Activated CD4-positive, alpha-beta T cell treated with anti-CD3 and anti-CD28 coated beads, Interleukin-2, amount 10 ng/mL, durations not matched to agents 24 days and 14 days (primary cell): ENCODE data around the gene GRM4. TPM values are rescaled to one million over a fixed set of nuclear protein-coding genes. Genes with fewer than 3 reads are reported as not detected.

Source experiments
- DNase-seq: peaks from one replicate; pipeline ENCODE4 v3.0.0; 2022
- H3K27ac Mint-ChIP-seq: one replicate; pipeline ENCODE4 v1.8.0; 2022; ENCODE audit warnings: mild to moderate bottlenecking, mixed read lengths
- H3K27me3 Mint-ChIP-seq: one replicate; pipeline ENCODE4 v1.8.0; 2022; ENCODE audit warnings: mixed read lengths
- H3K36me3 Mint-ChIP-seq: one replicate; pipeline ENCODE4 v1.8.0; 2022; ENCODE audit warnings: low read depth, mild to moderate bottlenecking, mixed read lengths
- H3K4me1 Mint-ChIP-seq: one replicate; pipeline ENCODE4 v1.8.0; 2021; ENCODE audit warnings: mixed read lengths
- H3K4me3 Mint-ChIP-seq: one replicate; pipeline ENCODE4 v1.8.0; 2022; ENCODE audit warnings: mild to moderate bottlenecking, moderate library complexity, mixed read lengths
- H3K9me3 Mint-ChIP-seq: one replicate; pipeline ENCODE4 v1.8.0; 2021; ENCODE audit warnings: mixed read lengths
- intact Hi-C: fragments of 100-400 bp; cut with micrococcal nuclease; formaldehyde crosslinking; loops from one replicate; pipeline ENCODE4 v1.15.1; 2023
- total RNA-seq: library from RNA; stranded (reverse); gene quantifications from 2 replicates; pipeline ENCODE4 v1.2.3, GENCODE V29; 2022

Gene GRM4
- total RNA-seq, 1 donor from 2014 or later = not detected

DNA sequence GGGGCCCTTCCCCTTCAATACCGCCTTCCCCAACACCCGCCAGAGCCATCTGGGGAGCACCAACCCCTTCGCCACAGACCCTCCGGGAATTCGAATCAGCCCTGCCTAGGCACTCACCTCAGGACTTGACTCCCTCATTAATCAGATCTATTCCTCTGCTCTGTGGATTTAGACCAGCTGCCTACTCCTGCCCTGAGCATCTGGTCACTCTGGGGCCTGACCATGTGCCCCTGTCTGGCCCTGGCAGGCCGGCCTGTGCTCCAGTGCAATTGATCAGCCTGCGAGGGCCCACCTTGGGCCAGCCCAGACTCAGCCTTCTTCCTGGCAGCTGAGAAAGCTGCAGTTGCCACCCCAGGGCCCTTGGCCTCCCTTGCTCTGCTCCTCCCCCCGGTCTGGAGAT lies 46.0 kb downstream of the GRM4 start:
- Mint-ChIP-seq H3K36me3 (no peaks in the 10 kb centered on the region), H3K4me3 (no peak overlapping the region), H3K27ac (no peak overlapping the region), H3K27me3 (peaks cover 8% of the 10 kb centered on the region), H3K4me1 (no peaks in the 10 kb centered on the region), H3K9me3 (no peaks in the 10 kb centered on the region)
- no peak for DNase-seq
- intact Hi-C loops = no loop called here

DNA sequence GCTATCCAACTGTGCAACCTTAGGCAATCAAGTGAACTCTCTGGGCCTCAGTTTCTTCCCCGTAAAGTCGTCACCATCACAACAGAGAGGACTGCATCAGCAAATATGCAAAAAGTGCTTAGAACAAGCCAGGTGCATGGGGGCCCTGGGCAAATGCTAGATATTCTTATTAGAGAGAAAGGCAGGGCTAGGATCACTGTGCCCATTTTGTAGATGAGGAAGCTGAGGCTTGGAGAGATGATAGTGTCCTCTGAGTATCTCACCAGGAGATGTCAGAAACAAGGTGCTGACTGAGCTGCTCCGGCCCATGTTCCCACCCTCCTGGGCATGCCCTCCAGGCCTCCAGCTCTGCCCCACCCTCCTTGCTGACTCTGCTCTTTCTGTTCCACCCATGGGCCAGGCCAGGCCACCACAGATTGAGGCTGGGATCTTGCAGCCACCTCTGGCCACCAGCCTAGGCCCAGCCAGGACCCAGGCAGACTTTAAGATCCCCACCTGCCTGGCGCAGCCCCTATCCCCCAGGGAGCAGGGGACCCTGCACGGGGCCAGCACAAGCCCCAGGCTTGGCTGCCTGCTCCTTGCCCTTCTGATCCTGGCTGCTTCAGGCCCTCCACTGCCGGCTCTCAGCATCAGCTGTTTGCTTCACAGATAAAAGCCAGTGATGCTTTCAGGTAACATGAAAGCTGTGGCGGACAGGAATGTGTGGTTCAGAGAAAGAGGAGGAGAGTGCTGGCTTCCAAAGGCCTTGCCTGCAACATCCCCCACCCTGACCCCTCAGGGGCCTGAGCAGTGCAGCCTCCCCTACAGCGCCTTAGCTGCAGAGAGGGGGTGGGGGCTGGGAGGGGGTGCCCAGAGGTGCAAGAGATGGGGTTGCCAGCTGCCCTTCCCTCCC lies 47.6 kb downstream of the GRM4 start:
- no peak overlapping the region for H3K27ac Mint-ChIP-seq
- no peaks in the 10 kb centered on the region for H3K9me3 Mint-ChIP-seq
- peaks cover 12% of the 10 kb centered on the region for H3K27me3 Mint-ChIP-seq
- DNase-seq = no peak
- intact Hi-C loops = no loop called here
- no peaks in the 10 kb centered on the region for H3K36me3 Mint-ChIP-seq
- H3K4me3 Mint-ChIP-seq = no peak overlapping the region
- H3K4me1 Mint-ChIP-seq = no peaks in the 10 kb centered on the region

DNA sequence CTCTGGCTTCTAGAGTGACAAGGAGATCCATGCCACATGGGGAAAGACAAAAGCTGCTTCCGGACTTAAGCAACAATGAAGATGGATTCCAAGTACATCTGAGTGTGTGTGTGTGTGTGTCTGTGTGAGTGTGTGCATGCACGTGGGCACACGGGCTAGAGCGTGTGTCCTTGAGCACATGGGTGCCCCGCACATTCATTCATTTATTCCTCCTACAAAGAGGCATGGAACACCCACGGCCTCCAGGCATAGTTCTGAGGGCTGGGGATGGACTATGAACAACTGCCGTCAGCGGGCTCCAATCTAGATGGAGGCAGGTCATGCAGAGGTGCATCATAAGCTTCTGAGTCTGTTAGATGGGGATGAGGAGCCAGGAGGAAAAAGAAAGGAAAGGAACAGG lies 49.1 kb downstream of the GRM4 start:
- H3K4me1 Mint-ChIP-seq = no peaks in the 10 kb centered on the region
- no peaks in the 10 kb centered on the region for H3K9me3 Mint-ChIP-seq
- DNase-seq = no peak
- intact Hi-C loops = no loop called here
- no peak overlapping the region for H3K27ac Mint-ChIP-seq
- no peak overlapping the region for H3K4me3 Mint-ChIP-seq
- H3K36me3 Mint-ChIP-seq = no peaks in the 10 kb centered on the region
- H3K27me3 Mint-ChIP-seq = peaks cover 14% of the 10 kb centered on the region

- DNase-seq = no peak
- no peaks in the 10 kb centered on the region for H3K36me3 Mint-ChIP-seq
- H3K4me3 Mint-ChIP-seq = no peak overlapping the region
- no peaks in the 10 kb centered on the region for H3K4me1 Mint-ChIP-seq
- peak overlapping the region; percentile 61 for H3K27ac Mint-ChIP-seq
- intact Hi-C loops = no loop called here
- H3K9me3 Mint-ChIP-seq = no peaks in the 10 kb centered on the region
- peaks cover 14% of the 10 kb centered on the region for H3K27me3 Mint-ChIP-seq
Observed at GRCh38 chr6:34096193-34096592, 49.7 kb downstream of the GRM4 start.

DNA sequence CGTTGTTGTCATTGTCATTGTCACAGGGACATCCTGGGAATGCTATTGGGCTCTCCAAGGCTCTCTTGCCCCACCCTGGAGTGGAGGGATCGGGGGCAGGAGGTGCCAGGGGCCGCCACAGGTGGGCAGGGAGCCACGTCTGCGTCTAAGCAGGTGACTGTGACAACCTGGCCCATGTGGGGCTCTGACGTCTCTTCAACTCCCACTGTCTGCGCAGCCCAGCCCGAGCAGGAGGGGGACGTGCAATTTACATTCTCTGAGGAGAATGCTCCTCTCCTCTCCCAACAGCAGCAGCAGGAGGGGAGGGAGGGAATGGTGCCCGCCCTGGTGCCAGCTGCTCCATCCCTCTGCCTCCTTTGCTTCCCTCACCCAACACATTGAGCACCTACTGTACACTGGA lies 50.1 kb downstream of the GRM4 start:
- Mint-ChIP-seq H3K36me3 (no peaks in the 10 kb centered on the region), H3K27me3 (peaks cover 14% of the 10 kb centered on the region), H3K27ac (no peak overlapping the region), H3K4me1 (no peaks in the 10 kb centered on the region), H3K9me3 (no peaks in the 10 kb centered on the region), H3K4me3 (no peak overlapping the region)
- no peak for DNase-seq
- intact Hi-C loops = no loop called here

DNA sequence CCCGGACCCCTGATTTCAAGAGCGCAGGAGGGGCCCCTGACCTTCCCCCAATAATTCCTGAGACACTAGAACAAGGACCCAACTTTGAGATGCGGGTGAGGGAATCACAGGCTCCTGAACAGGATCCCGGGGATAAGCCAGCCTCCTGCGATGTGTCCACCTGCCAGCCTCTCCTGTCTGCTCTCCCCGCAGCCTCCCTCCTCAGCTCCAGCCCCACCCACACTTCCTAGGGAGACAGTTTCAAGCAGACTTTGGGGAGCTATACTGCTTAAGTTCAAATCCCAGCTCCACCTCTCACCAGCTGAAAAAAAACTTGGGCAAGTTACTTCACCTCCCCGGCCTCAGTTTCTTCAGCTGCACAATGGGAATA lies 50.8 kb downstream of the GRM4 start:
- no peaks in the 10 kb centered on the region for H3K4me1 Mint-ChIP-seq
- no peak for DNase-seq
- H3K27me3 Mint-ChIP-seq = peaks cover 14% of the 10 kb centered on the region
- no peak overlapping the region for H3K27ac Mint-ChIP-seq
- H3K9me3 Mint-ChIP-seq = no peaks in the 10 kb centered on the region
- intact Hi-C loops = no loop called here
- no peaks in the 10 kb centered on the region for H3K36me3 Mint-ChIP-seq
- H3K4me3 Mint-ChIP-seq = no peak overlapping the region

DNA sequence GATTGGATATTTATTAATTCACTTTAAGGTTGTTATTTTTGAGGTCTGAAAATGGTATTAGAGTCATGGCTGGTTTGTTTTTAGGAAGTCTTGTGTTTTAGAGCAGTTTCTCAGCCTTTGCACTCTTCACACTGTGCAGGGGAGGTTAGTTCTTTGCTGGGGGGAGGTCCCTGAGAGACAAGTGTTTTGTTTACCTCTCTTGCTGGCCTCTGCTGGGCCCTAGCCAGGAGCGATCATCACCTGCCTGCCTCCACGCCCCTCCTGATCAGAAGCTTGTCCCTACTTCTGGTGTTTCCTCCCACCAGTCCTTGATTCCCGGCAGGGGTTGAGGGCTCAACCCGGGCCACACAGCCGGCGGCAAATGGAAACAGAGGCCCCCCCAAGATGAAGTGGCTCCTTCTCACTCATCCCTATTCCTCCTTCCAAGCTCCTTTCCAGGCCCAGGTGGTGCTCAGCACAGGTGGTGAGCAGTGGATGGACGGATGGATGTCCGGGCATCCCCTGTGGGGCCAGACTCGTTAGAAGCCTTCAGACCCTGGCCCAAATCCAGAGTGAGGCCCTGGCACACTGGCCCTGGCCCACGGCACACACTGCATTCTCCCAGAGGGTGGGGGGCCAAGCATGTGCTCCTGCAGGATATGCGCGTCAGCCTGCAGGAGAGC lies 51.3 kb downstream of the GRM4 start:
- H3K27ac Mint-ChIP-seq = no peak overlapping the region
- no peaks in the 10 kb centered on the region for H3K9me3 Mint-ChIP-seq

DNA sequence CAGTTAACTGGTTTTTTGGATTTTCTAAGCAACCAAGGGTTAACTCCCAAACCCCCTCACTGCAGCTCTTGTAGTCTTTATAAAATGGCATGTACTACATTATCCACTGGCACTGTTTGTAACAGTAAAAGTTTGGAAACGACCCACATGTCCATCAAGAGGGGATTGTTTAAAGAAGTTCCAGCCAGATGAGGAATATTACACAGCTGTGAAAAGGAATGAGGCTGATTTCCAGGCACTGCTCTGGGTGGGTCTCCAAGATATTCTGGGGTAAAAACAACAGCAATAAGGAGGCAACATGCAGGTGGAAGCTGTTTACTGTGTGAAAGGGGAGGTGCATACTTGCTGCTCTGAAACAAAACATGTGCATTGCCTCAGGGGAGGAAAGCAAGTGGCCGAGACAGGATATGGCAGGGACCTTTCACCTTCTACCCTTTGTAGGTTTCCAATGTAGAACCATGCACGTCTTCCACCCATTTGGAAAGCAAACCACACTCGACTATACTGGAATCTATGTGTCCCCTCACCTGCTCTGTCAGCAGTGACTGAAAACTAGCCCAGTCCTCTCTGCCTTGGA lies 51.9 kb downstream of the GRM4 start:
- Mint-ChIP-seq H3K4me3 (no peak overlapping the region), H3K36me3 (no peaks in the 10 kb centered on the region), H3K27me3 (peaks cover 15% of the 10 kb centered on the region), H3K9me3 (no peaks in the 10 kb centered on the region), H3K4me1 (no peaks in the 10 kb centered on the region), H3K27ac (no peak overlapping the region)
- no peak for DNase-seq
- intact Hi-C loops = no loop called here

More for the DNA sequence above, 51.3 kb downstream of the GRM4 start:
- Mint-ChIP-seq H3K36me3 (no peaks in the 10 kb centered on the region), H3K4me3 (no peak overlapping the region), H3K4me1 (no peaks in the 10 kb centered on the region), H3K27me3 (peaks cover 15% of the 10 kb centered on the region)
- intact Hi-C loops = no loop called here
- DNase-seq = no peak

DNA sequence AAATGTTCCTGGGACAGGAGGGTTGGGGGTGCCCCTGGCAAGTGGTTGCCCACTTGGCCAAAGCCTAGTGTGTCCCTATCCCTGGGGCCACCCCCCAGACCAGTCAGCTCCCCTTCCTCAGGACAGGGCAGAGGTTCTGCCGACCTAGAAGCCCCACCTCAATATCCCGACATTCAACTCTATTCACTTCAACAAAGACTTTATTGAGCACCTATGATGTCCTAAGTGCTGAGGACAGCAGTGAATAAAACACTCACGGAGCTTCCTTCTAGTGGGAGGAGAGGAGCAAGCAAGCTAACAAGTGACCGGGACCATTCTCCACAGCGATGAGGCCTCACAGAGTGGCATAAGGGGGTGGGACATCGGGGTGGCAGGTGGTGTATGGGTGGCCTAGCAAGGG lies 52.7 kb downstream of the GRM4 start:
- H3K4me1 Mint-ChIP-seq = no peaks in the 10 kb centered on the region
- peaks cover 15% of the 10 kb centered on the region for H3K27me3 Mint-ChIP-seq
- intact Hi-C loops = no loop called here
- no peak overlapping the region for H3K4me3 Mint-ChIP-seq
- H3K27ac Mint-ChIP-seq = no peak overlapping the region
- H3K36me3 Mint-ChIP-seq = no peaks in the 10 kb centered on the region
- no peak for DNase-seq
- H3K9me3 Mint-ChIP-seq = no peaks in the 10 kb centered on the region

DNA sequence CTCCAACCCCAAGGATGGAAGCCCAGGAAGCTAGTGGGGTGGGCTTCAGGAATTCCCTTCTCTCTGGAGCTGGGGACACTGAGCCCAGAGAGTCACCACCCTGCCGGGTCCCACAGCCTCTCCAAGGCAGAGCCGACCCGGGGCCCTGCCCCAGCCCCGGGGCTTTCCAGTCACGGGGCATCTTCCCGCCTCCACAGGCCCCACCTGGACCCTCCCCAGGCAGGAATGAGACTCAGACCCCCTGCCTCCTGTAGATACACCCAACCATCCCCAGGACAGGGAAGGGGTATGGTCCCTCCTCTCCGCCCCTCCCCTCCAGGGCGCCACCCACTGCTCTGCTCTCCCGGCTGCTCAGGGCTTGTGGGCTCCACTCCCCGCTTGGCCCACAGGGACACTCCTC lies 53.3 kb downstream of the GRM4 start:
- intact Hi-C loops = no loop called here
- no peak for DNase-seq
- Mint-ChIP-seq H3K4me1 (no peaks in the 10 kb centered on the region), H3K27me3 (peaks cover 15% of the 10 kb centered on the region), H3K9me3 (no peaks in the 10 kb centered on the region), H3K36me3 (no peaks in the 10 kb centered on the region), H3K4me3 (no peak overlapping the region), H3K27ac (no peak overlapping the region)

GRCh38 chr6:34090935-34091334 lies 55.0 kb downstream of the GRM4 start:
- Mint-ChIP-seq H3K36me3 (no peaks in the 10 kb centered on the region), H3K9me3 (no peaks in the 10 kb centered on the region), H3K27ac (no peak overlapping the region), H3K4me3 (no peak overlapping the region), H3K27me3 (peaks cover 11% of the 10 kb centered on the region), H3K4me1 (no peaks in the 10 kb centered on the region)
- DNase-seq = no peak
- intact Hi-C loops = no loop called here

DNA sequence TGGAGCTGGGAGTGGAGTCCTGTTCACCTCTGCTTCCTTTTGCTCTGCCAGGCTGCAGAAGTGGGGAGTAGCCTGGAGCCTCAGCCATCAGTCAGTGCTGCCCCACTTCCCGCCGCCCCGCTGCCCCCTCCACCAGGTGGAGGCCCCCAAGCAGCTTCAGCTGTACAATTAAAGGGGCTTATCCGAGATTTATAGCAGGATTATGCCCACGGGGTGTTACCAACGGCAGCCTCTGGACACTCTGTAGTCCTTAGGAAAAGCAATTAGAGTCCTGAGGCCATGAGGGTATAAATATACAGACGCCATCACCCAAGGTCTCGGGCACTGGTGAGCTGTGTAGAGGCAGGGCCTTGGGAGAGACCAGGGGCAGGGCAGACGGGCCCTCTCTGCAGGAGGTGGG lies 55.4 kb downstream of the GRM4 start:
- Mint-ChIP-seq H3K4me3 (no peak overlapping the region), H3K36me3 (no peaks in the 10 kb centered on the region), H3K27ac (no peak overlapping the region), H3K9me3 (no peaks in the 10 kb centered on the region), H3K4me1 (no peaks in the 10 kb centered on the region), H3K27me3 (peaks cover 8% of the 10 kb centered on the region)
- intact Hi-C loops = no loop called here
- DNase-seq = no peak

DNA sequence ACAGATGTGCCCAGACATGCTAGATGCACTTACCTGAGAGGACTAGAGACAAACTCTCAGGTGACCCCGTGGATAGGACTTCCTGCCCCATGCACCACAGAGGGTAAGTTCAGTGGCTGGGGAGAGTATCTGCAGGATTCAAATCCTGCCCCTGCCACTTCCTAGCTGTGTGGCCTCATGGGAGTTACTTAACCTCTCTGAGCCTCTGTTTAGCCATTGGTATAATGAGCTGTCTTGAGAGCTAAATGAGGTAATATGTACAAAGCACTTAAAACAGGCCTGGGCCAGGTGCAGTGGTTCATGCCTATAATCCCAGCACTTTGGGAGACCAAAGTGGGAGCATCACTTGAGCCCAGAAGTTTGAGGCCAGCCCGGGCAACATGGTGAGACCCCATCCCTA lies 59.3 kb downstream of the GRM4 start:
- no peak overlapping the region for H3K4me3 Mint-ChIP-seq
- H3K36me3 Mint-ChIP-seq = no peaks in the 10 kb centered on the region
- no peaks in the 10 kb centered on the region for H3K9me3 Mint-ChIP-seq
- no peak overlapping the region for H3K27ac Mint-ChIP-seq
- H3K4me1 Mint-ChIP-seq = no peaks in the 10 kb centered on the region
- DNase-seq = no peak
- H3K27me3 Mint-ChIP-seq = peaks cover 1% of the 10 kb centered on the region
- intact Hi-C loops = no loop called here

DNA sequence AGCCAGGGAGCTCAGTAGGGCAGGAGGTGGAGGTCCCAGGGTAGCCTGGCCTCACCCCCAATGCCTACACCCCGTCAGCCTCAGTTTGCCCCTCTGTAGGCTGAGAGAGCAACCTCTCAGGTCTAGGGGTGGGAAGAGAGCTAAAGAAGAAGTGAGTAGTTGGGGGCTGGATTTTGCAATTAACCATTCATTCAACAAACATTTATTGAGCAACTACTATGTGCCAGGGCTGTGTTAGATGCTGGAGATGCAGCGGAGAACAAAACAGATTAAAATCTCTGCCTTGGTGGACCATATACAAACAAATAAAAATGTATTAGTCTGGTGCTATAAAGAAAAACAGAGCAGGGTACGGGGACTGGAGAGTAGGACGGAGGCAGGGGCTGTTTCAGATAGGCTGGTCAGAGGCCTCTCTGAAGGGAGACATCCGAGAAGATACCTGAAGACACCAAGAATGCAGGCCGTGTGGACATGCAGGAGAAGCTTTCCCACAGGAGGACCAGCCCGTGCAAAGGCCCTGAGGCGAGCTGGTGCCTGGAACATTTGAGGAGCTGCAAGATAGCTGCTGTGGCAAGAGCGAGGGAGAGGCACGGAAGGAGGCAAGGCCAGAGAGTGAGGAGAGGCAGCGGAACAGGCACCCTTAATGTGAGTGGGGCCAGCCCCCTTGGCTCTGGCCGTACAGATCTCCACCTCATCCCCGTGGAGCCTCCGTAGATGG lies 60.3 kb downstream of the GRM4 start:
- H3K4me1 Mint-ChIP-seq = no peaks in the 10 kb centered on the region
- H3K4me3 Mint-ChIP-seq = no peak overlapping the region
- peaks cover 1% of the 10 kb centered on the region for H3K27me3 Mint-ChIP-seq
- H3K9me3 Mint-ChIP-seq = no peaks in the 10 kb centered on the region
- no peaks in the 10 kb centered on the region for H3K36me3 Mint-ChIP-seq
- intact Hi-C loops = no loop called here
- no peak for DNase-seq
- no peak overlapping the region for H3K27ac Mint-ChIP-seq
